Daoy (cell line): ENCODE data around the gene MLN. TPM values are rescaled to one million over a fixed set of nuclear protein-coding genes. Genes with fewer than 3 reads are reported as not detected.

ENCODE experiments used
- DNase-seq: peaks from one replicate; pipeline ENCODE4 v3.0.0-alpha.2; 2015; ENCODE audit warnings: low read depth
- total RNA-seq: library from RNA; depleted of rRNA; stranded (reverse); fragments of >200 nt; shearing (Covaris generic); gene quantifications from 2 replicates; pipeline ENCODE4 v1.2.3, GENCODE V29; 2014

The MLN gene
- total RNA-seq, 1 experiment from 2014 or later, result not detected

- DNase-seq, result no peak
Measured at GRCh38 chr6:33813990-33814985, 10.5 kb upstream of the MLN start.

- DNase-seq, result no peak
Measured at GRCh38 chr6:33813246-33813904, 9.6 kb upstream of the MLN start.

GRCh38 chr6:33812669-33813068 is 8.9 kb upstream of the MLN start:
- DNase-seq, result peak; percentile 79

GRCh38 chr6:33809594-33809993 is 5.8 kb upstream of the MLN start:
- no peak for DNase-seq

GRCh38 chr6:33808641-33809180 is 4.9 kb upstream of the MLN start:
- DNase-seq, result no peak

- no peak for DNase-seq
Measured at GRCh38 chr6:33807606-33808005, 3.8 kb upstream of the MLN start.

- no peak for DNase-seq
Measured at GRCh38 chr6:33806841-33807240, 3.0 kb upstream of the MLN start.

GRCh38 chr6:33802186-33802958 is 1.4 kb downstream of the MLN start:
- DNase-seq, result peak; percentile 60

- DNase-seq, result no peak
Measured at GRCh38 chr6:33801611-33802010, 2.2 kb downstream of the MLN start.

- no peak for DNase-seq
Measured at GRCh38 chr6:33800248-33800969, 3.4 kb downstream of the MLN start.

GRCh38 chr6:33799454-33800113 is 4.2 kb downstream of the MLN start:
- DNase-seq, result no peak

GRCh38 chr6:33798343-33798848 is 5.4 kb downstream of the MLN start:
- DNase-seq, result no peak

- DNase-seq, result no peak
Measured at GRCh38 chr6:33797626-33798342, 6.0 kb downstream of the MLN start.

GRCh38 chr6:33794910-33795623 is 8.7 kb downstream of the MLN start:
- no peak for DNase-seq

GRCh38 chr6:33792981-33793380 is 10.8 kb downstream of the MLN start:
- DNase-seq, result no peak

- DNase-seq, result no peak
Measured at GRCh38 chr6:33791620-33792019, 12.2 kb downstream of the MLN start.

- no peak for DNase-seq
Measured at GRCh38 chr6:33790910-33791309, 12.9 kb downstream of the MLN start.

GRCh38 chr6:33790379-33790778 is 13.4 kb downstream of the MLN start:
- no peak for DNase-seq

GRCh38 chr6:33789550-33789895 is 14.3 kb downstream of the MLN start:
- DNase-seq, result no peak
